Astrocyte of the spinal cord (primary cell): ENCODE data around the gene AGAP1.

Source experiments
- DNase-seq: peaks from one replicate; pipeline ENCODE4 v3.0.0; 2011; ENCODE audit warnings: low read depth, low spot score
- H3K4me3 ChIP-seq: 2 replicates; pipeline ENCODE4 v1.5.1; 2011; ENCODE audit warnings: low read depth, mild to moderate bottlenecking, low read length, moderate library complexity
- in situ Hi-C: cut with HindIII; loops from 2 replicates; pipeline ENCODE4 v1.10.0; 2017; ENCODE audit warnings: low sequenced_read_pairs
- TF ChIP-seq, protein P1 (sequence below): IDR thresholded peaks from 2 replicates; pipeline ENCODE4 v1.5.1; 2012; ENCODE audit warnings: low read depth, mild to moderate bottlenecking, low read length, inconsistent platforms

The AGAP1 gene

DNA sequence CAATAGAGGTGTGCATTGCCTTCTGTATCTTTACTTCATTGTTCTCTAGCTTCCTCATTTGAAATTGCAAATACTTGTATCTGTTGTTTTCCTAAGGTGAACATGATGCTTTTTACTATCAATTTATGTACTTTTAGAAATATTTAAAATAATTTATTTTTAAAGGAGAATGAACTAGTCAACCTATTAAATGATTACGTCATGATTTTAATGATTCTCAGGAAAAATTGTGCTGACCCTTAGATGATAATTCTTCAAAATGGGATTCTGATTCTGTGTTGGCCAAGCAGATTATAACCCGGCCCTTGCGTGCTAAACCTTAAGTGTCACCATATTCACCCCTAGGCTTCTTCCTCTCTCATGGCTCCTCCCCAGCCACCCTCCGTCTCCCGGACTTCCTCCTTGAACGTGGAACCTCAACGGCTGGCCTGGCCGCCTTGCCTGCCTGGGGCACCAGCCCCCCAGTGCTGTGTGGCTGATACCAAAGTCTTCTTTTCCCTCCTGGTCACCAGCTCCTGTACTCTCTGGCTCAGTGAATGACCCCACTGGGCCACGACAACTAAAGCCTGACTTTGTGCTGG is 382.3 kb downstream of the AGAP1 start:
- DNase-seq = no peak
- TF ChIP-seq, protein P1, sequence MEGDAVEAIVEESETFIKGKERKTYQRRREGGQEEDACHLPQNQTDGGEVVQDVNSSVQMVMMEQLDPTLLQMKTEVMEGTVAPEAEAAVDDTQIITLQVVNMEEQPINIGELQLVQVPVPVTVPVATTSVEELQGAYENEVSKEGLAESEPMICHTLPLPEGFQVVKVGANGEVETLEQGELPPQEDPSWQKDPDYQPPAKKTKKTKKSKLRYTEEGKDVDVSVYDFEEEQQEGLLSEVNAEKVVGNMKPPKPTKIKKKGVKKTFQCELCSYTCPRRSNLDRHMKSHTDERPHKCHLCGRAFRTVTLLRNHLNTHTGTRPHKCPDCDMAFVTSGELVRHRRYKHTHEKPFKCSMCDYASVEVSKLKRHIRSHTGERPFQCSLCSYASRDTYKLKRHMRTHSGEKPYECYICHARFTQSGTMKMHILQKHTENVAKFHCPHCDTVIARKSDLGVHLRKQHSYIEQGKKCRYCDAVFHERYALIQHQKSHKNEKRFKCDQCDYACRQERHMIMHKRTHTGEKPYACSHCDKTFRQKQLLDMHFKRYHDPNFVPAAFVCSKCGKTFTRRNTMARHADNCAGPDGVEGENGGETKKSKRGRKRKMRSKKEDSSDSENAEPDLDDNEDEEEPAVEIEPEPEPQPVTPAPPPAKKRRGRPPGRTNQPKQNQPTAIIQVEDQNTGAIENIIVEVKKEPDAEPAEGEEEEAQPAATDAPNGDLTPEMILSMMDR = no peak
- H3K4me3 ChIP-seq = no peak overlapping the region
- in situ Hi-C loops = no loop called here

- no peak for DNase-seq
- TF ChIP-seq, protein P1 = no peak
- in situ Hi-C loops = no loop called here
- H3K4me3 ChIP-seq = no peak overlapping the region
Observed at GRCh38 chr2:235877275-235877802, 383.5 kb downstream of the AGAP1 start.

- TF ChIP-seq, protein P1 = no peak
- no peak for DNase-seq
- in situ Hi-C loops = no loop called here
- no peak overlapping the region for H3K4me3 ChIP-seq
Observed at GRCh38 chr2:235879116-235879515, 385.3 kb downstream of the AGAP1 start.

DNA sequence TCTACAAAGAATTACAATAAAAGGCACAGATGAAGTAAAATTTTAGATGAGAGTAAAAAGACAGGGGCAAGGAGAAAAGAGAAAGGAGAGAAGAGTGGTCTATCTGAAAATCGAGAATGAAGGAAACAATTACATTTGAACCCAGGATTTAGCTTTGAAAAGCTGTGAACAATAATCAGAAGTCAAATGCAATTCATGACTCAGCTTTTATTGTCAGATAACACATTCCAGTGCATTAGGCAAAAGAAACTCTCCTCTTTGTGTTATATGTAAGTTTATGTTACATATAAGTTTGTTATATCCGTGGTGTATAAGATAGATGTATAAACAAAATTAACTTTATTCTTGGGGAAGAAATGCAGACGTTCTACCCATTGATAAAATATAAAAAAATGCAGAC is 389.8 kb downstream of the AGAP1 start:
- TF ChIP-seq, protein P1 = no peak
- no peak overlapping the region for H3K4me3 ChIP-seq
- in situ Hi-C loops = no loop called here
- no peak for DNase-seq

DNA sequence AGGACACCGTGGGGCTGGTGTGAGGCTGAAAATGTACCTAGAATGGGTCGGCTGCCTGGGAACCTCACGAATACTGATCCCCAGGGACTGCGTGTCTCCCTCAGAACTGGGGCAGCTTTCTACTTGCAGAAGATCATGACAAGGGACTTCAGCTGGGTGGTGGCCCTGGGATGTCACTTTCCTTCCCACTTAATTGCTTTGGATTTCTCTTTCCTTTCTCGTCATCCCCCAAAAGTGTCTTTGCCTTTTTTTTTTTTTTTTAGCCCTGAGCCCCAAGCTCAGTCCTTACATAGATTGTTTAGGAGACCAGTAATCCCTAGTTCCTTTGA is 395.4 kb downstream of the AGAP1 start:
- H3K4me3 ChIP-seq = no peak overlapping the region
- TF ChIP-seq, protein P1 = no peak
- DNase-seq = no peak
- in situ Hi-C loops = no loop called here

GRCh38 chr2:235893129-235893698 is 399.4 kb downstream of the AGAP1 start:
- DNase-seq = no peak
- TF ChIP-seq, protein P1 = no peak
- in situ Hi-C loops = no loop called here

DNA sequence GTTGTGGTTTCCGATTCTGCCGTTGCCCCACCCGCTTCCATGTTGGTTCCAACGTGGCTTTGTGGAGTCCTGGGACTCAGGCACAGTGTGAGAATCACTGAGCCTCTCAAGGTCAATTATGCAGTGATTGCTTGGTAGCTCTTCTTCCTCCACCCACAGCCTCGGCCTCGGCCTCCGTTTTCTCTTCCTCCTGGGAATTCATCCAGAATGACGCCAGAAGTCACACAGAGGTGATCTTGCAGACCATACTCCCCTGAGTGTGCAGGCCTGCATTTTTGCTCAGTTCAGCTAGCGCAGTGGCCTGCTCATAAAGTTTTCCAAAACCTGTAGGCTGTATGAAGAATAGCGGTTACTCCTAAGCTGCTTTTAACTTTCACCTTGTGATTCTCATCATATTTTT is 401.0 kb downstream of the AGAP1 start:
- in situ Hi-C loops = no loop called here
- DNase-seq = no peak
- H3K4me3 ChIP-seq = no peak overlapping the region
- TF ChIP-seq, protein P1 = no peak

More at GRCh38 chr2:235893129-235893698, 399.4 kb downstream of the AGAP1 start:
- no peak overlapping the region for H3K4me3 ChIP-seq
